ENCODE data around the gene NT5M.

NT5M gene

GRCh38 chr17:17395885-17396284 is 92.7 kb downstream of the NT5M start:
- DNase-seq: no peak
